ENCODE results near the gene DCTN3.

The DCTN3 gene

GRCh38 chr9:34582787-34583186, 37.5 kb downstream of the DCTN3 start:
- FAIRE-seq: no peak
- DNase-seq (ENCODE audit: insufficient read length): no peak
- no peak for TF ChIP-seq POLR2AphosphoS5 (IDR thresholded peaks at IDR 0.05; ENCODE audit: low read depth, low read length)
- no peak for TF ChIP-seq POLR2A (IDR thresholded peaks at IDR 0.05; ENCODE audit: low read depth, low read length)
- TF ChIP-seq TAF1 (IDR thresholded peaks at IDR 0.05; ENCODE audit: borderline replicate concordance, low read depth, low read length): no peak

- DNase-seq (ENCODE audit: insufficient read length) (no peak), FAIRE-seq (no peak)
Observed at GRCh38 chr9:34581318-34581717, 39.0 kb downstream of the DCTN3 start.

DNA sequence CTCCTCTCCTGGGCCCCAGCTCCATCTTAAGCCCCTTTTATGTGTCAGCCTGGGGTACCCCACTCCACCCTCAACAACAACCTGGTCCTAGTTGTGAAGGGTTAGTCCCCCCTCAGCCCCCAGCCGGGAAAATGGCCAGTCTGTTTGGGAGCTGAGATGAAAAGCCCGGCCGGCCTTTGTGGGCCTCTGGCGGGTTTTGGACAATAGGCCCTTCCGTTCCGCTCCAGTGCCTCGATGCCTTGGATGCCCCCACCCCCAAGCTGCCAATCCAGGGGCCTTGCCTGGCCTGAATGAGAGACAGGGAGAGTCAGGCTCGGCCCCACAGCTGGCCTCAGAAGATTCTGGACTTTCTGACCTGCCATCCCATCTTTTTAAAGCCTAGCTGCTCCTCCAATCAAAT, 39.9 kb downstream of the DCTN3 start:
- no peak for FAIRE-seq
- TF ChIP-seq POLR2A (IDR thresholded peaks at IDR 0.05; ENCODE audit: low read depth, low read length): no peak
- TF ChIP-seq POLR2AphosphoS5 (IDR thresholded peaks at IDR 0.05; ENCODE audit: low read depth, low read length): no peak
- no peak for TF ChIP-seq TAF1 (IDR thresholded peaks at IDR 0.05; ENCODE audit: borderline replicate concordance, low read depth, low read length)
- DNase-seq (ENCODE audit: insufficient read length): no peak

More at GRCh38 chr9:34581318-34581717, 39.0 kb downstream of the DCTN3 start:
- TF ChIP-seq POLR2AphosphoS5 (IDR thresholded peaks at IDR 0.05; ENCODE audit: low read depth, low read length): no peak
- no peak for TF ChIP-seq TAF1 (IDR thresholded peaks at IDR 0.05; ENCODE audit: borderline replicate concordance, low read depth, low read length)
- no peak for TF ChIP-seq POLR2A (IDR thresholded peaks at IDR 0.05; ENCODE audit: low read depth, low read length)

- DNase-seq (ENCODE audit: insufficient read length): no peak
- no peak for FAIRE-seq
- TF ChIP-seq POLR2AphosphoS5 (IDR thresholded peaks at IDR 0.05; ENCODE audit: low read depth, low read length) (no peak), TAF1 (IDR thresholded peaks at IDR 0.05; ENCODE audit: borderline replicate concordance, low read depth, low read length) (no peak)
Observed at GRCh38 chr9:34579808-34580163, 40.5 kb downstream of the DCTN3 start.

- TF ChIP-seq POLR2AphosphoS5 (IDR thresholded peaks at IDR 0.05; ENCODE audit: low read depth, low read length): no peak
- no peak for TF ChIP-seq POLR2A (IDR thresholded peaks at IDR 0.05; ENCODE audit: low read depth, low read length)
- TF ChIP-seq TAF1 (IDR thresholded peaks at IDR 0.05; ENCODE audit: borderline replicate concordance, low read depth, low read length): no peak
- DNase-seq (ENCODE audit: insufficient read length) (no peak), FAIRE-seq (no peak)
Observed at GRCh38 chr9:34579104-34579807, 41.0 kb downstream of the DCTN3 start.

GRCh38 chr9:34578241-34579103, 41.8 kb downstream of the DCTN3 start:
- TF ChIP-seq POLR2AphosphoS5 (IDR thresholded peaks at IDR 0.05; ENCODE audit: low read depth, low read length) (no peak), TAF1 (IDR thresholded peaks at IDR 0.05; ENCODE audit: borderline replicate concordance, low read depth, low read length) (no peak), POLR2A (IDR thresholded peaks at IDR 0.05; ENCODE audit: low read depth, low read length) (no peak)
- DNase-seq (ENCODE audit: insufficient read length) (no peak), FAIRE-seq (no peak)

DNA sequence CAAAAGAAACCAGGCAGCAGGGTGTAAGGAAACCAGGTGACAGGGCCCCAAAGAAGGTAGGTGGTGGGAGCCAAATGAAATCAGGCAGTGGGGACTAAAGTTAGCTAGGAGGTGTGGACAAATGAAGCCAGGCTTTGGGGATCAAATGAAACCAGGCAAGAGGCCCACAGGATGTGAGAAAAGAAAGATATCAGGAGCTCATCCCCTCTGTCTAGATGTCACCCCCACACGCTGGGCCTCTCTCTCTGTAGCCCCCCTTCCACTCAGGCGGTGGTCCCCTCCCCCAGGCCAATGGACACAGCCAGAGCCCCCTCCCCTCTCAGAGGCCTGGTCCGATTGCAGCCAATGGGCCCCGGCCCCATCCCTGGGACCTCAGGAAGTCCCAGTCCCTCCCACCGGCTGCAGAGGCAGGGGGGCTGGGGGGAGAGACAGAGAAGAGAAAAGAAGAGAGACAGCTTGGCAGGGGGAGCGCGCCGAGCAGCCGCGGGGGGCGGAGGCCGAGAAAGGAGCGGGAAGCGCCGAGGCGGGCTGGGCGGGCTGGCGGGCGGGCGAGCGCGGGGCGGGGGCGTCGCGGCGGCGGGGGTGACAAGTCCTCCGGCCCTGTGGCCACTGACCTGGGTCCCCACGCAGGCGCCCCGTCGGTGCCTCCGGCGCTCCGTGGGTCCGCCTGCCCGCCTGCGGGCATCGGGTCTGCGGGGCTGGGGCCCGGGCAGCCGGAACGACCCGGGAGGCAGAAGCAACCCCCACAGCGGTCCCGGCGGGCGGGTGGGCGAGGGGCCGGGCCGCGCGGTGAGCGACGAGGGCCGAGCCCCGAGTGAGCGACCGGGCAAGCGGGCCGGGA, 42.7 kb downstream of the DCTN3 start:
- DNase-seq (ENCODE audit: insufficient read length) (no peak), FAIRE-seq (no peak)
- TF ChIP-seq POLR2A (IDR thresholded peaks at IDR 0.05; ENCODE audit: low read depth, low read length): no peak
- no peak for TF ChIP-seq POLR2AphosphoS5 (IDR thresholded peaks at IDR 0.05; ENCODE audit: low read depth, low read length)
- no peak for TF ChIP-seq TAF1 (IDR thresholded peaks at IDR 0.05; ENCODE audit: borderline replicate concordance, low read depth, low read length)

DNA sequence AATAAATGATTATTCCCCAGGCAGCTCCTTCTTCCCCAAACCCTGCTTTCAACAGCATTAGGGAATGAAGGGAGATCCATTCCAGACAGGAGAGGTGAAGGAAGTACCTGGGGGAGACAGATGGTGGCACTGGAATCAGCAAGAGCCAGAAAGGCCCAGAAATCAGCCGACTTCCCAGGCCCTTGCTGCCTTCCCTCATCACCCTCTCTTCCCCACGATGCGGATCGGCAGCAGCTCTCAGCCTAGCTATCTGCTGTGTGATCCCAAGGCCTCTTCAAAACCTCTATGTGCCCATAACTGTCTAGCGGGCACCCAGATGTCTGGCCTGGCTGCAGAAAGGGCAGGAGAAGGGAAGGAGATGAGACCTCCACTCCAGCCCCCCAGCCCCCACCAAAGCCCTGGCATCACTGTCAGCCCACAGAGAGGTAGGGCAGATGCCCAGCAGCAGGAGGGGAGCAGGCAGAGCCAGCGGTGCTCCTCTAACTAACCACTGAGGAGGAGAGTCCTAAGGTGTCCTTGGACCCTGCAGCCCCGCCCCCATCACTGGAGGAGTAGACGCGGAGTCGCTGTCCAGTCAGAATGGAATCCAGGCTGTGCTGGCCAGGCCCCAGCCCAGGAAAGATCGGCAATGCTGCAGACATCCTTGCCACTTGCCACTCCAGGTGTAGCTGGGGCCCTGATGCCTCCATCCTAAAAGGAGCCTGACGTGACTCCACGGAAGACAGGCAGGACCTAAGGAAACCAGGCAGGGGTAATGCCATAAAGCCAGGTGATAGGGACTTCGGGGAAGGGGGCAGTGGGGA, 43.5 kb downstream of the DCTN3 start:
- DNase-seq (ENCODE audit: insufficient read length) (no peak), FAIRE-seq (no peak)
- no peak for TF ChIP-seq POLR2A (IDR thresholded peaks at IDR 0.05; ENCODE audit: low read depth, low read length)
- no peak for TF ChIP-seq TAF1 (IDR thresholded peaks at IDR 0.05; ENCODE audit: borderline replicate concordance, low read depth, low read length)
- no peak for TF ChIP-seq POLR2AphosphoS5 (IDR thresholded peaks at IDR 0.05; ENCODE audit: low read depth, low read length)

- no peak for DNase-seq (ENCODE audit: insufficient read length)
- no peak for TF ChIP-seq POLR2A (IDR thresholded peaks at IDR 0.05; ENCODE audit: low read depth, low read length)
- no peak for TF ChIP-seq POLR2AphosphoS5 (IDR thresholded peaks at IDR 0.05; ENCODE audit: low read depth, low read length)
- no peak for TF ChIP-seq TAF1 (IDR thresholded peaks at IDR 0.05; ENCODE audit: borderline replicate concordance, low read depth, low read length)
- no peak for FAIRE-seq
Observed at GRCh38 chr9:34575862-34576596, 44.3 kb downstream of the DCTN3 start.

DNA sequence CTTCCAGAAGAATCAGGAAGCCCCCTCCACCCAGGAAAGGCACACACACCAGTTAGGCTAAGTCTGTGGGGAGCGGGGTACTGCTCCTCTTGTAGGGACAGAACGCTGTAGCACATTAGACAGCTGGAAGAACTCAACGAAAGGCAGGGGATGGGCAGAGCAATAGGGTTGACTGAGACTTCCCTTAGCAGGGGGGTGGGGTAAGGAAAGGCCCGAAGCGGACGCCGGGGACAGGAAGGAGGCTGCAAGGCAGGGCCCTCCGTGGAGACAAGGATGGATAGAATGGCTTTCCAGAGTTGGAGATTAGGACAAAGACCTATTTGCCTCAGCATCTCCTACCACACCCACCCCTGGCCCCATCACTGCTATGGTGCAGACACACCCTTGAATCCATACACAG, 45.1 kb downstream of the DCTN3 start:
- no peak for FAIRE-seq
- DNase-seq (ENCODE audit: insufficient read length): no peak
- no peak for TF ChIP-seq POLR2A (IDR thresholded peaks at IDR 0.05; ENCODE audit: low read depth, low read length)
- no peak for TF ChIP-seq POLR2AphosphoS5 (IDR thresholded peaks at IDR 0.05; ENCODE audit: low read depth, low read length)
- no peak for TF ChIP-seq TAF1 (IDR thresholded peaks at IDR 0.05; ENCODE audit: borderline replicate concordance, low read depth, low read length)

Data from GM12892 (cell line).